Common myeloid progenitor, CD34-positive (primary cell): Measurements from ENCODE around the gene ANKS1A. TPM values are rescaled to one million over a fixed set of nuclear protein-coding genes. Genes with fewer than 3 reads are reported as not detected.
"Not testable (repeated sequence)": the region's sequence is repeated elsewhere in the genome, so short reads cannot be mapped to it uniquely, and the experiment has no call there.

Source experiments
- CTCF ChIA-PET: fragments of 350-600 bp; sonication (Branson Sonifier 250); formaldehyde crosslinking; loops from one replicate; lab custom pipeline; 2021; ENCODE audit warnings: antibody characterized with exemption; lab: Charles Lee
- POLR2A ChIA-PET: fragments of 350-600 bp; sonication (Branson Sonifier 250); formaldehyde crosslinking; loops from one replicate; lab custom pipeline; 2021; ENCODE audit warnings: antibody characterized with exemption; lab: Charles Lee
- DNase-seq, 3 donors: peaks; one replicate each; pipeline versions ENCODE4 v3.0.0 to v3.0.0-alpha.2; 2013
- H3K27ac ChIP-seq, 2 experiments: 1 replicate in 1 of 2; 2 replicates in 1 of 2; pipeline ENCODE4 v1.7.0; 2013; ENCODE audit warnings: inconsistent platforms in 2 of 2, low read length in 2 of 2, mild to moderate bottlenecking in 2 of 2, low read depth in 1 of 2, moderate library complexity in 1 of 2; ENCODE audit not compliant: severe bottlenecking in 2 of 2, insufficient read depth in 1 of 2, poor library complexity in 1 of 2
- H3K27me3 ChIP-seq, 5 experiments: replicated peaks in 2 of 5; 1 replicate in 3 of 5; 2 replicates in 2 of 5; pipeline versions ENCODE4 v1.6.1 to v1.7.0; 2013; ENCODE audit warnings: low read length in 4 of 5, mild to moderate bottlenecking in 2 of 5, moderate library complexity in 2 of 5, inconsistent platforms in 1 of 5; ENCODE audit not compliant: insufficient read depth in 5 of 5, control insufficient read depth in 4 of 5
- H3K36me3 ChIP-seq, 4 experiments: 1 replicate in 2 of 4; 2 replicates in 2 of 4; pipeline versions ENCODE4 v1.6.1 to v1.7.0; 2013; ENCODE audit warnings: low read length in 3 of 4, control low read depth in 1 of 4, mild to moderate bottlenecking in 1 of 4; ENCODE audit not compliant: control insufficient read depth in 4 of 4, insufficient read depth in 4 of 4
- H3K4me1 ChIP-seq, 4 experiments: 1 replicate in 3 of 4; 2 replicates in 1 of 4; pipeline versions ENCODE4 v1.6.1 to v1.7.1; 2013; ENCODE audit warnings: low read length in 3 of 4, mild to moderate bottlenecking in 3 of 4, control low read depth in 1 of 4, inconsistent platforms in 1 of 4, moderate library complexity in 1 of 4; ENCODE audit not compliant: control insufficient read depth in 4 of 4, insufficient read depth in 4 of 4; ENCODE audit errors: control extremely low read depth in 1 of 4
- H3K4me3 ChIP-seq, 7 experiments: 1 replicate in 4 of 7; 2 replicates in 3 of 7; pipeline versions ENCODE4 v1.5.1 to v1.7.0; 2013; ENCODE audit warnings: mild to moderate bottlenecking in 7 of 7, low read length in 6 of 7, moderate library complexity in 6 of 7, inconsistent platforms in 2 of 7, low read depth in 2 of 7, control low read depth in 1 of 7; ENCODE audit not compliant: insufficient read depth in 4 of 7, control insufficient read depth in 1 of 7; ENCODE audit errors: extremely low read depth in 1 of 7
- H3K9me3 ChIP-seq, 5 experiments: 1 replicate in 4 of 5; 2 replicates in 1 of 5; pipeline versions ENCODE4 v1.6.1 to v1.7.1; 2013; ENCODE audit warnings: low read length in 4 of 5, mild to moderate bottlenecking in 2 of 5, inconsistent platforms in 1 of 5, low read depth in 1 of 5, moderate library complexity in 1 of 5; ENCODE audit not compliant: control insufficient read depth in 4 of 5, insufficient read depth in 2 of 5; ENCODE audit errors: control extremely low read depth in 1 of 5
- WGBS: methylation state at CpG from one replicate; pipeline ENCODE4 v1.1.5; 2013; ENCODE audit not compliant: insufficient coverage; 5-methylcytosine and 5-hydroxymethylcytosine counted together
- polyA plus RNA-seq: library from polyadenylated mRNA; unstranded; fragments of 120-200 nt; gene quantifications from one replicate; pipeline ENCODE4 v1.2.1, GENCODE V29; 2013

The ANKS1A gene
- 7.4 TPM for polyA plus RNA-seq

- DNase-seq = peak; percentile 77 to 87 (median 86)
- ChIA-PET CTCF (interaction anchor here (1.1 to 1.7 kb wide), 3 partner anchors 8 to 53 kb away, joined by 3 to 5 read pairs (median 4); no protein-coding TSS in a partner anchor), POLR2A (interaction anchor here (0.6 to 2.1 kb wide), 3 partner anchors 15 to 51 kb away, joined by 3 to 6 read pairs (median 5); no protein-coding TSS in a partner anchor)
- H3K9me3 ChIP-seq = no peaks in the 10 kb centered on the region
- H3K36me3 ChIP-seq = peaks cover 0 to 5% (median 1%) of the 10 kb centered on the region in 4 experiments
- H3K4me1 ChIP-seq = peaks cover 15 to 31% (median 24%) of the 10 kb centered on the region in 4 experiments
- 1% methylated on average over 34 of the region's 60 CpGs for WGBS
- H3K27ac ChIP-seq = peak within 1 kb of the TSS; percentile 85 to 94
- H3K27me3 ChIP-seq = no peaks in the 10 kb centered on the region
- H3K4me3 ChIP-seq = peak within 1 kb of the TSS; percentile 86 to 100 (median 99)
Observed at GRCh38 chr6:34888874-34889555, at the start of gene ANKS1A. Gene ANKS1A, plus strand, starts transcription at chr6:34889255. Its CDS starts 148 bp downstream, at chr6:34889403.

DNA sequence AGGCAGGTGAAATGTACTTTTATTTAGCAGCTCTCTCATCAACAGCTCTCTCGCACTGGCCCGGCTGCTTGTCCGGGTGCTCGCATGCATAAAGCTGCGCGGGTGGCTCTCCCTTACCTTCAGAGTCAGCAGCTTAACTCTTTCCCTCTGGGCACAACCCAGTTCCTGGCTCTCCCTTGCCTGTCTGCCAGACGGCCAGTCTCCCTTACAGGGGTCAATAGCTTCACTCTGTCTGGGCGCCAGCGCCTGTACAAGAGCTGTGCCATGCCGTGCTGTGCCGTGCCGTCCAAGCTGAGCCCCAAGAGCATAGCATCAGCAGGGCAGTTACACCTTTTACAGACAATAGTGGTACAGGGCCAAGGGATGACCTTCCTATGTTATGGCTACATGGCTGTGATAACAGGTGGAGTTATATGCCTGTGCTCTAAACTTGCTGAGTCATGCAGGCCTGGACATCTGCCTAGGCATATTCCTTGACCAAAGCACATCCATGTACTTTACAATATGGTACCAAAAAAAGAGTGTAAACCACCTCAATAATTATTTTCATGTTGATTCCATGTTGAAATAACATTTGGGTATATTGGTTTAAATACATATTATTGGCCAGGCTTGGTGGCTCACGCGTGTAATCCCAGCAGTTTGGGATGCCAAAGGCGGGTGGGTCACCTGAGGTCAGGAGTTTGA is 49.2 kb upstream of the ANKS1A start:
- ChIA-PET CTCF (no interaction called here), POLR2A (interaction anchor here (0.6 to 0.7 kb wide), 2 partner anchors 38 to 44 kb away, joined by 3 to 4 read pairs; no protein-coding TSS in a partner anchor)
- Histone ChIP-seq H3K27me3 (no peaks in the 10 kb centered on the region), H3K4me3 (no peak overlapping the region), H3K27ac (no peak overlapping the region), H3K4me1 (peaks cover 0 to 16% (median 5%) of the 10 kb centered on the region in 4 experiments), H3K36me3 (peaks cover 0 to 45% (median 22%) of the 10 kb centered on the region in 4 experiments), H3K9me3 (no peaks in the 10 kb centered on the region)
- WGBS = 98% methylated on average over 9 of the region's 15 CpGs
- DNase-seq = no peak

GRCh38 chr6:34849066-34849465 is 40.0 kb upstream of the ANKS1A start:
- H3K4me3 ChIP-seq, POLR2A ChIA-PET, H3K27ac ChIP-seq, H3K27me3 ChIP-seq, CTCF ChIA-PET, H3K4me1 ChIP-seq, H3K9me3 ChIP-seq, DNase-seq: not testable (repeated sequence)
- peaks cover 0 to 27% (median 20%) of the 10 kb centered on the region in 4 experiments for H3K36me3 ChIP-seq
- WGBS = 98% methylated on average over 4 of the region's 6 CpGs

GRCh38 chr6:34851361-34851760 is 37.7 kb upstream of the ANKS1A start:
- Histone ChIP-seq H3K4me1 (no peaks in the 10 kb centered on the region), H3K9me3 (no peaks in the 10 kb centered on the region), H3K4me3 (no peak overlapping the region), H3K27ac (no peak overlapping the region), H3K36me3 (peaks cover 7 to 44% (median 33%) of the 10 kb centered on the region in 4 experiments), H3K27me3 (no peaks in the 10 kb centered on the region)
- ChIA-PET CTCF (no interaction called here), POLR2A (no interaction called here)
- WGBS = 100% methylated on average over 1 of the region's 1 CpG
- no peak for DNase-seq

GRCh38 chr6:34852406-34853085 is 36.5 kb upstream of the ANKS1A start:
- Histone ChIP-seq H3K27me3 (no peaks in the 10 kb centered on the region), H3K36me3 (peaks cover 14 to 56% (median 43%) of the 10 kb centered on the region in 4 experiments), H3K27ac (no peak overlapping the region), H3K4me1 (no peaks in the 10 kb centered on the region), H3K9me3 (no peaks in the 10 kb centered on the region), H3K4me3 (no peak overlapping the region)
- ChIA-PET POLR2A (no interaction called here), CTCF (no interaction called here)
- no peak for DNase-seq
- 94% methylated on average over 2 of the region's 4 CpGs for WGBS

- Histone ChIP-seq H3K4me1 (no peaks in the 10 kb centered on the region), H3K27me3 (no peaks in the 10 kb centered on the region), H3K9me3 (no peaks in the 10 kb centered on the region), H3K27ac (no peak overlapping the region), H3K36me3 (peaks cover 15 to 79% (median 69%) of the 10 kb centered on the region in 4 experiments), H3K4me3 (no peak overlapping the region)
- POLR2A ChIA-PET = no interaction called here
- CTCF ChIA-PET = interaction anchor here (0.7 to 1.4 kb wide), 3 partner anchors 12 to 64 kb away, joined by 4 to 5 read pairs (median 4); partner anchors contain the start of gene BLTP3A
- 100% methylated on average over 4 of the region's 7 CpGs for WGBS
- no peak for DNase-seq
Observed at GRCh38 chr6:34855463-34855862, 33.6 kb upstream of the ANKS1A start.
